ENCODE measurements around the gene SMYD3. TPM values are rescaled to one million over a fixed set of nuclear protein-coding genes. Genes with fewer than 3 reads are reported as not detected.

Gene SMYD3
- total and polyA plus RNA-seq, 2 donors (not counting 1 experiment from before 2014, with no cell fraction given) = 69.4 to 83.1 TPM

GRCh38 chr1:245842106-245842505 lies 665.0 kb downstream of the SMYD3 start:
- Histone ChIP-seq H3K27me3 (ENCODE audit: control insufficient read depth, insufficient read depth, low read length) (no peaks in the 10 kb centered on the region), H3K36me3 (ENCODE audit: control insufficient read depth, insufficient read depth, low read length) (no peaks in the 10 kb centered on the region), H2AFZ (ENCODE audit: low read length) (no peak overlapping the region), H3K4me3 (replicated peaks in 1 of 4; ENCODE audit: control extremely low read depth in 1 of 4, insufficient read depth in 1 of 4, low read depth in 3 of 4, low read length in 4 of 4) (no peak overlapping the region), H3K9me3 (ENCODE audit: control insufficient read depth, insufficient read depth, low read depth, low read length) (no peaks in the 10 kb centered on the region), H3K4me1 (ENCODE audit: control insufficient read depth, extremely low read depth, insufficient read depth, low read length) (no peaks in the 10 kb centered on the region), H3K9ac (ENCODE audit: insufficient read depth, low read length) (no peak overlapping the region), H4K20me1 (ENCODE audit: control insufficient read depth, extremely low read depth, insufficient read depth, low read length) (no peaks in the 10 kb centered on the region), H3K4me2 (ENCODE audit: extremely low read depth, insufficient read depth, low read length) (no peak overlapping the region), H3K27ac (ENCODE audit: insufficient read depth, low read length) (no peak overlapping the region), H3K79me2 (ENCODE audit: control insufficient read depth, insufficient read depth, low read length) (no peaks in the 10 kb centered on the region)
- TF ChIP-seq EZH2 (IDR thresholded peaks at IDR 0.05; ENCODE audit: low read length, missing control alignments) = no peak
- TF ChIP-seq CTCF (conservative IDR thresholded peaks at IDR 0.05 in 1 of 2, IDR thresholded peaks at IDR 0.05 in 1 of 2; ENCODE audit: low read depth in 1 of 2, low read length in 2 of 2) = no peak
- DNase-seq (ENCODE audit: low read depth in 2 of 2) = no peak

DNA sequence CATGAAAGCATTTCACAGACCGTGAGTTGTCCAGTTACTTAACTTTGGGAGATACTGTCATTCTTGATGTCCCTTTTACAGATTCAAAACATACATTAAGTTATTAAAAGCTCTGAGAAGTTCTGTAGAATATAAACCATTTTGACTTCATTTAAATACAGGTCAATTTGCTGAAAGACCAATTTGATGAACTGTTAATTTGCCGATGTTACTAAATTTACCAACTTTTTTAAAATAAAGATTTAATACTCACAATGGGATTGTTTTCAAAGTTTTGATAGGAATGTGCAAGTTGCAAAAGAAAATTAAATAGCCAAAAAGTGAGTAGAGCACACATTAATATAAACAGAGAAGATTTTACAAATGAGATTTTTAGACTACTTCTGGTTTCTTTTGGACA lies 666.1 kb downstream of the SMYD3 start:
- no peak overlapping the region for H3K4me3 ChIP-seq (replicated peaks in 1 of 4; ENCODE audit: control extremely low read depth in 1 of 4, insufficient read depth in 1 of 4, low read depth in 3 of 4, low read length in 4 of 4)
- TF ChIP-seq CTCF (conservative IDR thresholded peaks at IDR 0.05 in 1 of 2, IDR thresholded peaks at IDR 0.05 in 1 of 2; ENCODE audit: low read depth in 1 of 2, low read length in 2 of 2) = no peak
- TF ChIP-seq EZH2 (IDR thresholded peaks at IDR 0.05; ENCODE audit: low read length, missing control alignments) = no peak

DNA sequence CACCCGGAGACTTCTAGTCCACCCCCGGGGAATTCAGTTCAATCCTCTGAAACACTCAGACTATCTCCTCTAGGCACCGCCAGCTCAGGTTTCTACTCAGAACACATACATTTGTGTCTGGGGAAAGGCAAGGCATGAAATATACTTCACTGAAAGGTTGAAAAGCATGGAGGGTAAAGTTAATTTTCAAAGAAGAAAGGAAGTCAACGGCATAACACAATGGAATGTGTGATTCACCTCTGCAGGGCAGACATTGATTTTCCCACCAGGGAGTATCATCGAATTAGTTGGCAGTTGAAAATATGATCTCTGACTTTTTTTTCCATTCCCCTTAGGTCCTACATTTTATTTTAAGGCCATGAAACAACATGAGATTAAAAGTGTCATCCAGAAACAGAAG lies 669.4 kb downstream of the SMYD3 start:
- no peaks in the 10 kb centered on the region for H3K4me1 ChIP-seq (ENCODE audit: control insufficient read depth, extremely low read depth, insufficient read depth, low read length)
- H3K27me3 ChIP-seq (ENCODE audit: control insufficient read depth, insufficient read depth, low read length) = no peaks in the 10 kb centered on the region
- H3K79me2 ChIP-seq (ENCODE audit: control insufficient read depth, insufficient read depth, low read length) = no peaks in the 10 kb centered on the region
- H3K9me3 ChIP-seq (ENCODE audit: control insufficient read depth, insufficient read depth, low read depth, low read length) = no peaks in the 10 kb centered on the region
- TF ChIP-seq CTCF (conservative IDR thresholded peaks at IDR 0.05 in 1 of 2, IDR thresholded peaks at IDR 0.05 in 1 of 2; ENCODE audit: low read depth in 1 of 2, low read length in 2 of 2) (no peak), EZH2 (IDR thresholded peaks at IDR 0.05; ENCODE audit: low read length, missing control alignments) (no peak)
- H2AFZ ChIP-seq (ENCODE audit: low read length) = no peak overlapping the region
- H3K9ac ChIP-seq (ENCODE audit: insufficient read depth, low read length) = no peak overlapping the region
- H3K36me3 ChIP-seq (ENCODE audit: control insufficient read depth, insufficient read depth, low read length) = no peaks in the 10 kb centered on the region
- no peaks in the 10 kb centered on the region for H4K20me1 ChIP-seq (ENCODE audit: control insufficient read depth, extremely low read depth, insufficient read depth, low read length)
- H3K27ac ChIP-seq (ENCODE audit: insufficient read depth, low read length) = no peak overlapping the region
- peak in 1 of 2 donors; percentile 77 for DNase-seq (ENCODE audit: low read depth in 2 of 2)
- no peak overlapping the region for H3K4me3 ChIP-seq (replicated peaks in 1 of 4; ENCODE audit: control extremely low read depth in 1 of 4, insufficient read depth in 1 of 4, low read depth in 3 of 4, low read length in 4 of 4)
- H3K4me2 ChIP-seq (ENCODE audit: extremely low read depth, insufficient read depth, low read length) = no peak overlapping the region

More for the DNA sequence above, 666.1 kb downstream of the SMYD3 start:
- H3K79me2 ChIP-seq (ENCODE audit: control insufficient read depth, insufficient read depth, low read length) = no peaks in the 10 kb centered on the region
- no peaks in the 10 kb centered on the region for H3K36me3 ChIP-seq (ENCODE audit: control insufficient read depth, insufficient read depth, low read length)
- no peak overlapping the region for H2AFZ ChIP-seq (ENCODE audit: low read length)
- H3K4me2 ChIP-seq (ENCODE audit: extremely low read depth, insufficient read depth, low read length) = no peak overlapping the region
- no peaks in the 10 kb centered on the region for H3K9me3 ChIP-seq (ENCODE audit: control insufficient read depth, insufficient read depth, low read depth, low read length)
- no peaks in the 10 kb centered on the region for H3K4me1 ChIP-seq (ENCODE audit: control insufficient read depth, extremely low read depth, insufficient read depth, low read length)
- no peak overlapping the region for H3K9ac ChIP-seq (ENCODE audit: insufficient read depth, low read length)
- no peaks in the 10 kb centered on the region for H4K20me1 ChIP-seq (ENCODE audit: control insufficient read depth, extremely low read depth, insufficient read depth, low read length)
- no peak overlapping the region for H3K27ac ChIP-seq (ENCODE audit: insufficient read depth, low read length)
- DNase-seq (ENCODE audit: low read depth in 2 of 2) = no peak
- no peaks in the 10 kb centered on the region for H3K27me3 ChIP-seq (ENCODE audit: control insufficient read depth, insufficient read depth, low read length)
